Ishikawa (cell line): ENCODE data around the gene NHSL1.
A peak's percentile ranks its signal among the peaks of the same experiment; 100 is the strongest.

Experiments used
- CEBPB ChIP-seq: IDR thresholded peaks from 2 replicates; pipeline ENCODE4 v1.6.1; 2012
- CREB1 ChIP-seq: IDR thresholded peaks from 2 replicates; pipeline ENCODE4 v1.6.1; 2012; ENCODE audit warnings: low read depth
- EGR1 ChIP-seq: IDR thresholded peaks from 2 replicates; pipeline ENCODE4 v1.6.1; 2012
- EP300 ChIP-seq: IDR thresholded peaks from 2 replicates; pipeline ENCODE4 v1.6.1; 2012; ENCODE audit warnings: borderline replicate concordance
- FOXM1 ChIP-seq: IDR thresholded peaks from 2 replicates; pipeline ENCODE4 v1.6.1; 2012; ENCODE audit warnings: low read depth, borderline replicate concordance
- NFIC ChIP-seq: IDR thresholded peaks from 2 replicates; pipeline ENCODE4 v1.6.1; 2012
- RAD21 ChIP-seq: IDR thresholded peaks from 2 replicates; pipeline ENCODE4 v1.6.1; 2012; ENCODE audit warnings: low read depth
- TAF1 ChIP-seq: IDR thresholded peaks from 2 replicates; pipeline ENCODE4 v1.6.1; 2012; ENCODE audit warnings: low read depth, mild to moderate bottlenecking
- TCF12 ChIP-seq: IDR thresholded peaks from 2 replicates; pipeline ENCODE4 v1.6.1; 2012; ENCODE audit warnings: low read depth
- TEAD4 ChIP-seq: IDR thresholded peaks from 2 replicates; pipeline ENCODE4 v1.6.1; 2012
- YY1 ChIP-seq: IDR thresholded peaks from 2 replicates; pipeline ENCODE4 v1.6.1; 2012; ENCODE audit warnings: low read depth
- ZBTB7A ChIP-seq: IDR thresholded peaks from 2 replicates; pipeline ENCODE4 v1.6.1; 2012; ENCODE audit warnings: low read depth
- TF ChIP-seq, protein P1 (sequence below): IDR thresholded peaks from 2 replicates; pipeline ENCODE4 v1.6.1; 2012; ENCODE audit warnings: low read depth, mild to moderate bottlenecking
- TF ChIP-seq, protein P2 (sequence below): IDR thresholded peaks from 2 replicates; pipeline ENCODE4 v1.6.1; 2012
- TF ChIP-seq, protein P3 (sequence below): IDR thresholded peaks from 2 replicates; pipeline ENCODE4 v1.6.1; 2012

NHSL1 gene

DNA sequence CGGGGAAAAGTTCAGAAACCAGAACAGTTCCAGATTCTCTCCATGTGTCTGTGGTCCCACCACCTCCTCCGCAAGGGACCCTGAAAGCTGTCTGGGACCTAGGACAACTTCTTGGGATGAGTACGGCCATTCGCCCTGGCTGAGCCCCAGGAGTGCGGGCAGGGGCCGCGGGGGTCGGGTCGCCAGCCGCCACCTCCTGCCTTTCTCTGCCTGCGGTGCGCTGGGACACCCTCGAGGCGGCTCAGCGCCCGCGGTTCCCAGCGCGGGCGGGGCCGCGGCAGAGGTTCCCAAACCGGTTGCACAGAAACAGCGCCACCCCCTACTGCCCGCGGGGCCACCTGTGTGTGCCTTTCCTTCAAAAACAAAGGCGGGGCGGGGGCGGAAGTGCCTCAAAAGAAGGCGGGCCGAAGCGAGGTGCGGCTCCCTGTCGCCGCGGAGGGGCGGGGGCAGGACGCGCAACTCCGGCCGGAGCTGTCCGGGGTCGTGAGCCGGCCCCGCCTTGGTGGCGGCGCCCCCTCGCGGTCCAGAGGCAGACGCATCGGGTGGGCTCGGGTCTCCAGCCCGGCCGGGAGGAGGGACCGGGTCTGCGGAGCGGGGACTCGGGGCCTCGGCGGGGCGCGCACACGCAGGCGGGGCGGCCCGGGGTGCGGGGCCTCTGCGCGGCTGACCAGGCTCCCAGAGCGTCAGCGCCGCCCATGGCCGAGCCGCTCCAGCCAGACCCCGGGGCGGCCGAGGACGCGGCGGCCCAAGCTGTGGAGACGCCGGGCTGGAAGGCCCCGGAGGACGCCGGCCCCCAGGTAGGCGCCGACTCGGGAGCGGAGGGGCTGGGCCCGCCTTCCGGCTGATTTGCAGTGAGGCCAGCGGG, 95.3 kb downstream of the NHSL1 start, which contains the start of gene HEBP2:
Gene HEBP2 (plus strand): TSS at position 423 of the 865 bp plus-strand sequence. CDS start 273 bp downstream, at position 696.
- peak; percentile 53; the same call in 1 of the 2 replicates for TF ChIP-seq FOXM1
- peak; percentile 68; the same call in 1 of the 2 replicates for TF ChIP-seq EP300
- TF ChIP-seq CEBPB = peak; percentile 14; the same call in 1 of the 2 replicates
- peak; percentile 45; the same call in 1 of the 2 replicates for TF ChIP-seq RAD21
- TF ChIP-seq, protein P1, sequence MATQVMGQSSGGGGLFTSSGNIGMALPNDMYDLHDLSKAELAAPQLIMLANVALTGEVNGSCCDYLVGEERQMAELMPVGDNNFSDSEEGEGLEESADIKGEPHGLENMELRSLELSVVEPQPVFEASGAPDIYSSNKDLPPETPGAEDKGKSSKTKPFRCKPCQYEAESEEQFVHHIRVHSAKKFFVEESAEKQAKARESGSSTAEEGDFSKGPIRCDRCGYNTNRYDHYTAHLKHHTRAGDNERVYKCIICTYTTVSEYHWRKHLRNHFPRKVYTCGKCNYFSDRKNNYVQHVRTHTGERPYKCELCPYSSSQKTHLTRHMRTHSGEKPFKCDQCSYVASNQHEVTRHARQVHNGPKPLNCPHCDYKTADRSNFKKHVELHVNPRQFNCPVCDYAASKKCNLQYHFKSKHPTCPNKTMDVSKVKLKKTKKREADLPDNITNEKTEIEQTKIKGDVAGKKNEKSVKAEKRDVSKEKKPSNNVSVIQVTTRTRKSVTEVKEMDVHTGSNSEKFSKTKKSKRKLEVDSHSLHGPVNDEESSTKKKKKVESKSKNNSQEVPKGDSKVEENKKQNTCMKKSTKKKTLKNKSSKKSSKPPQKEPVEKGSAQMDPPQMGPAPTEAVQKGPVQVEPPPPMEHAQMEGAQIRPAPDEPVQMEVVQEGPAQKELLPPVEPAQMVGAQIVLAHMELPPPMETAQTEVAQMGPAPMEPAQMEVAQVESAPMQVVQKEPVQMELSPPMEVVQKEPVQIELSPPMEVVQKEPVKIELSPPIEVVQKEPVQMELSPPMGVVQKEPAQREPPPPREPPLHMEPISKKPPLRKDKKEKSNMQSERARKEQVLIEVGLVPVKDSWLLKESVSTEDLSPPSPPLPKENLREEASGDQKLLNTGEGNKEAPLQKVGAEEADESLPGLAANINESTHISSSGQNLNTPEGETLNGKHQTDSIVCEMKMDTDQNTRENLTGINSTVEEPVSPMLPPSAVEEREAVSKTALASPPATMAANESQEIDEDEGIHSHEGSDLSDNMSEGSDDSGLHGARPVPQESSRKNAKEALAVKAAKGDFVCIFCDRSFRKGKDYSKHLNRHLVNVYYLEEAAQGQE = no peak
- peak; percentile 31 for TF ChIP-seq NFIC
- peak; percentile 80 for TF ChIP-seq EGR1
- peak; percentile 48; the same call in 1 of the 2 replicates for TF ChIP-seq TEAD4
- TF ChIP-seq CREB1 = 0 out of 2 replicates have a peak, but pooled peaks have one; percentile 12
- TF ChIP-seq, protein P2, sequence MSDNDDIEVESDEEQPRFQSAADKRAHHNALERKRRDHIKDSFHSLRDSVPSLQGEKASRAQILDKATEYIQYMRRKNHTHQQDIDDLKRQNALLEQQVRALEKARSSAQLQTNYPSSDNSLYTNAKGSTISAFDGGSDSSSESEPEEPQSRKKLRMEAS = peak; percentile 81
- peak; percentile 59; the same call in 1 of the 2 replicates for TF ChIP-seq TAF1
- TF ChIP-seq, protein P3, sequence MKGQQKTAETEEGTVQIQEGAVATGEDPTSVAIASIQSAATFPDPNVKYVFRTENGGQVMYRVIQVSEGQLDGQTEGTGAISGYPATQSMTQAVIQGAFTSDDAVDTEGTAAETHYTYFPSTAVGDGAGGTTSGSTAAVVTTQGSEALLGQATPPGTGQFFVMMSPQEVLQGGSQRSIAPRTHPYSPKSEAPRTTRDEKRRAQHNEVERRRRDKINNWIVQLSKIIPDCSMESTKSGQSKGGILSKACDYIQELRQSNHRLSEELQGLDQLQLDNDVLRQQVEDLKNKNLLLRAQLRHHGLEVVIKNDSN = 0 out of 2 replicates have a peak, but pooled peaks have one; percentile 26
- TF ChIP-seq TCF12 = peak; percentile 89
- peak; percentile 28; the same call in 1 of the 2 replicates for TF ChIP-seq YY1
- TF ChIP-seq ZBTB7A = peak; percentile 49; the same call in 1 of the 2 replicates

- peak; percentile 23; the same call in 1 of the 2 replicates for TF ChIP-seq ZBTB7A
- TF ChIP-seq, protein P2 = no peak
These were observed 95.9 kb downstream of the NHSL1 start for GRCh38 chr6:138403324-138403800.

DNA sequence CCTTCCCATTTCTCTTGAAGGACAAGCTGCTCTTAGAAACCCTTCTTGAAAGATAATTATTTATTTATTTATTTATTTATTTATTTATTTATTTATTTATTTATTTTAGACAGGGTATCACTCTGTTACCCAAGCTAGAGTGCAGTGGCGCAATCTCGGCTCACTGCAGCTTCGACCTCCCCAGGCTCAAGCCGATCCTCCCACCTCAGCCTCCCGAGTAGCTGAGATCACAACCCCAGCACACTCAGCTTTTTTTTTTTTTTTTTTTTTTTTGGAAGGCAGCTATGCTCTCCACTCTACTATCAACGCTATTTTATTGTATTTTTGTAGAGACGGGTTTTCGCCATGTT, 96.5 kb downstream of the NHSL1 start:
- TF ChIP-seq, protein P3 = no peak
- TF ChIP-seq, protein P2 = no peak
- TF ChIP-seq, protein P1 = no peak
- TF ChIP-seq TCF12 = no peak
- no peak for TF ChIP-seq FOXM1
- TF ChIP-seq TEAD4 = no peak
- no peak for TF ChIP-seq EP300
- TF ChIP-seq TAF1 = no peak
- no peak for TF ChIP-seq YY1
- TF ChIP-seq CEBPB = no peak
- TF ChIP-seq EGR1 = no peak
- no peak for TF ChIP-seq CREB1
- no peak for TF ChIP-seq ZBTB7A
- TF ChIP-seq NFIC = no peak
- no peak for TF ChIP-seq RAD21

GRCh38 chr6:138401960-138402837, 97.1 kb downstream of the NHSL1 start:
- TF ChIP-seq EP300 = no peak
- TF ChIP-seq, protein P2 = no peak
- TF ChIP-seq, protein P1 = no peak
- TF ChIP-seq TAF1 = no peak
- TF ChIP-seq RAD21 = no peak
- no peak for TF ChIP-seq NFIC
- no peak for TF ChIP-seq CEBPB
- TF ChIP-seq ZBTB7A = no peak
- TF ChIP-seq CREB1 = no peak
